22Rv1 (cell line): Measurements from ENCODE around the gene GRAMD4.

Experiments
- CTCF ChIP-seq: fragments of 450-650 bp; IDR thresholded peaks from 2 replicates; pipeline ENCODE4 v1.5.1; 2017; ENCODE audit warnings: mild to moderate bottlenecking
- ZFX ChIP-seq: fragments of 450-650 bp; IDR thresholded peaks from 2 replicates; pipeline ENCODE4 v1.6.1; 2017; ENCODE audit warnings: antibody characterized with exemption, borderline replicate concordance

- no peak for TF ChIP-seq CTCF
- TF ChIP-seq ZFX, result no peak
Measured at GRCh38 chr22:46586123-46586519, 34.1 kb upstream of the GRAMD4 start.
